ENCODE measurements around the gene ZBTB20.

- TF ChIP-seq CTCF (IDR thresholded peaks at IDR 0.05; ENCODE audit: borderline replicate concordance, extremely low read depth, low read length, poor library complexity, severe bottlenecking) (no peak), EZH2 (IDR thresholded peaks at IDR 0.05; ENCODE audit: borderline replicate concordance, low read depth, low read length, severe bottlenecking) (no peak)
Measured at GRCh38 chr3:114874522-114874971, 272.5 kb downstream of the ZBTB20 start.

Data from DND-41 (cell line).